Raji (cell line): Measurements from ENCODE around the gene BOLL.

Source experiments
- POLR2A ChIP-seq: IDR thresholded peaks from 2 replicates; pipeline ENCODE4 v1.6.1; 2011; ENCODE audit warnings: low read depth, low read length, control low read depth; ENCODE audit not compliant: insufficient read depth

BOLL gene

DNA sequence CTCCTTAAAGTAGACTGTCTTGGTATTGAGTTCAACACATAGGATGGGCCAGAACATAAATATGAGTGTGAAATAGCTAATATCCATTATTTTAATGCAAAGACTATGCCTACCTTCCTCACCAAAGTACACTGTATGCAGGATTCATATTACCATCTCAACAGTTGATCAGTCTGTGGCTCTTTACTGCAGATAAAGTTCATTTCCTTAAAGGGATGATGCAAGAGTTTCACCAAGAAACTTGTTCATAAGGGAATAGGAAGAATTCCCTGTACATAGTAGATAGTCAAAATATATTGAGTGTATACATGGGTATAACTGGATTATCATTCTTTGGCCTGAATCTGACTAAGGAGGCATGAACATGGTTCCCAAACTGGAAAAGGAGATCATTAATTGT, 44.9 kb downstream of the BOLL start:
- TF ChIP-seq POLR2A = no peak

DNA sequence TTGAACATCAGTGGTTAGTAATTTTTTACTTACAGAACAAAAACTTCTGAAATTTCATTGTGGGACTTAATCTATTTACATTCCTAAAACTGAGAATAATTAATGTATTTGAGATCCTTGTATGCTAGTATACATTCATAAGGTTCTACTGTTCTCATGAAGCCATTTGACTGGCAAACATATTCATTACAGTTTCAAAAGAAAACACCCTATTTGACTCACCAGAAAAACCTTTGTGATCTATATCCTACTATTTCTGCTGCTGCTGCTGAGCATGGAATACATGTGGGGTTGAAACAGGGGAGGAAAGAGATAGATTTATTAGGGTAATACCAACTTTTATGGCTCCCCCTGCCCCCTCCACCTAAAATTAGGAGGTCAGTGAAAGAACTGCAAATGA, 58.1 kb downstream of the BOLL start:
- no peak for TF ChIP-seq POLR2A

DNA sequence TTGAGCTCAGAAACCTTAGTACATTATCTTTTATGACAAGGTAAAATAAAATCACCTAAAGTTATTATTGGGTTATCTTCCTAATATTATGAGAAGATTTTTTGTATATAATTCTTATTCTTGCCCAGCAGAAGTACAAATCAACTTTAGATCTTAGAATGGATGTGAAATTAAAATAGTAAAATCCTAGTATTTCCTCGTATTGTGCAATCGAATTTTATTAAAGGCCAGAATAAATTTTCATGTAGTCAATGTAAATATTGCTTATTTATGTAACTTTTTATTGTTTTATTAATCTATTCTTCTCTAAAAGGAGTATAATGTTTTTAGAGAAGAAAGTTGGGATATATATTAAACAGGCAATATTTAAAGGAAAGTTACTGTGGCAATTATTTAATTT, 67.3 kb downstream of the BOLL start:
- TF ChIP-seq POLR2A = no peak

DNA sequence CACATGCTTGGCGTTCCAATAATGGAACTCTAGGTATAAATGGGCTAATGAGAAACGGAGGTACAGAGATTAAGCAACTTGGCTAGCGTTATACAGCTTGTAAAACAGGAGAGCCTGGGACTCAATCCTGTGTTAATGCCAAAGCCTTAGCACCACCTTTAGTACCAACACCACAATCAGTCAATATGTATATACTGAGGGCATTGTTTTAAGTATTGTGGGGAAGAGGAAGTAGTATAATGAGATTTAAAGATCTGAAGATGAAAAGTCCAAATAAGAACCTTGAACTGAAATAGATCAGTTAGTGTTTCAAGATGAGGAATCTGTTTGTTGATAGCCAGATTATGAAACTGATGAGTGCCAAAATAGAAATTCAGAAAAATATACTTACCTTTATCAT, 71.8 kb downstream of the BOLL start:
- no peak for TF ChIP-seq POLR2A

DNA sequence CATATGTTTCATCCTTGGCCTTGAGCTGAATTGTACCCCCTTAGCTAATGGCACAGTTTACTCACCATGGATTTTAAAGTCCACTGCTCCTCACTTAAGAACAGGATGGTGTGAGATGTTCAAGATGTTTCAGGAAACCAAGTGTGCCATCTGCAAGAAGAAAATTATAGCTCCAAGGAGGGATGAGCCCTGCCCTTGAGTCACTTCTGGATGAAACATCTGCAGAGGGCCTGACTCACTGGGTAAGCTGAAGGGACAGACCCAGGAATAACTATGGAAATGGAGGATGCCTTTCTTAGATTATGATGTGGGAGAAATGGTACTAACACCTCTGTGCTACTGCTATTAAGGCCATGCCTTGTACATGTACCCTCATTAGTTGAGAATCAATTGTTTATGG, 73.5 kb downstream of the BOLL start:
- TF ChIP-seq POLR2A = no peak

DNA sequence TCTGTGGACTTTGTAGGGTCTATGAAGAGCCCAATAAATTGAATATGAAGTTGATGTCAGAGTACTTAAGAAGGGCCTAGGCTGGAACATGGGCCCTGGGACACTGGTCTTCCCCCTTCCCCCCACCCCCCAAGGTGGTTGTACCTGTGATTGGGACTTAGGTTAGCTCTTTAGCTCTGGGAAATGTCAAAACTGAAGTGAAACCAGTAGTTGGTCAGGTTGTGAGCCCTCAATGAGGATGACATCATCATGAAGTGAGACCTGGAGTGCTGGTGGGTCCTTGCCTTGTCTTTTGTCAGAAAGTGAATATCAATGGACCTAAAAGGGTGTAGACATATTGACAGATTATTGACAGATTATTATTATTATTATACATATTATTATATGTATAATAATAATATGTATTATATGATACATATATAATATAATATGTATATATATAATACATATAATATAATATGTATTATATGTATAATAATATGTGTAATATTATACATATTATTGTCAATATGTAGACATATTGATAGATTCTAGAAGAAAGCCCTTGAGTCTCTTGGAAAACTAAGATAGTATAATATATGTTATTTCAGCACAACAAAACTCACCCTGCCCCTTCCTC, 74.6 kb downstream of the BOLL start:
- no peak for TF ChIP-seq POLR2A

DNA sequence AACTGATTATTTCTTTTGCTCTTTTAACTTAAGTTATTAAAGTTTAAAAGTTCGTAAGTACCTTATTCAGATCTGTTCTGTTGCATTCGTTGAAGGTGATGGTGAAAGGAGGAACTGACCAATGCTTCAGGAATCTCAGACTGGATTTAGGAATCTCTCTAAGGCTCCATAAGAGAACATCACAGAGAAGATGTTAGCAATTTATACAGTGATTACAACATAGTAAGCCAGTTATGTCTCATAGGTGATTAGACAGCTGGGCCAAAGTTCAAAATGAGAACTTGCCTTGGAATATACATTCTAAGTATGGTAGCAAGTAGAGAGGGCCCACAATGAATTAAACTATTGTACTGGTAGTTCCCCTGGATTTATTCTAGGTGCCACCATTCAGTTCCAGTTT, 76.8 kb downstream of the BOLL start:
- no peak for TF ChIP-seq POLR2A

DNA sequence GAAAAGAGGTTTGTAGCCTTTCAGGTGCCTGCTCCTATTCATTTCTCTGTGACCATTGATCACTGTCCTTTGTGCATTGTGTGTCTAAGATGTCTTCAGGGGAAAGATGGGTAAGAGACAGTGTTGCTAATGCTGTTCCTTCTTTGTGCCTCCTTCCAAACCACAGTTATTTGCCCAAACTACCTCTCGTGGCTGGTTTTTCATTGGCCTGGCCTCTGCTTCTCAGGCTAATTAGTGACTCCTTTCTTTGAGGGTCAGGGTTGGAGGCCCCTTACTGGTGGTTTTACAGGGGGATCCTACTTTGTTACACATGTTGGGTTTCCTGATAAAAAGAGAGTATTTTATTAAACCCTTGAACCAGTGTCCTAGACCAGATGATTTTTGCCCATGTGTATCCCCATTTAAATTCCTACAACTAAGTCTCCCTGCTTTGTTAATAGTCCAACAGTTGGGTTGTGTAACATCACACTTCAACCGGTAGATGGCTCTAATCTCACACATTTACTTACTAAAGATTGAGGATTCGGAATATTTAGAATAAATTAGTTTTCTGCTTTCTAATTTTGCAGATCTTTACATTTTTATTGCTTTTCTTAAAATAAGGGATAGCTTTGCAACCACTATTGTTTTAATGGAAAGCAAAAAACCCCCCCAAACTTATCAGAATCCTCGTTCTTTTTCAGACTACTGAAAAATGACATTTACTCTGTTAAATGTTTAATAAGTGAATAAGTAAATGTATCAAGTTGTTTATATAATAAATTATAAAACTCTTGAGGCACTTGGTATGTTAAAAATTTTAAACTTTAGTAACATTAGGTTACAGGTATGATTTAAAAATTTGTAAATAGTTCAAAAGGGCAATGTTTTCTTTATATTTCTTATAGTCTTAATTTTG, 77.6 kb downstream of the BOLL start:
- no peak for TF ChIP-seq POLR2A

DNA sequence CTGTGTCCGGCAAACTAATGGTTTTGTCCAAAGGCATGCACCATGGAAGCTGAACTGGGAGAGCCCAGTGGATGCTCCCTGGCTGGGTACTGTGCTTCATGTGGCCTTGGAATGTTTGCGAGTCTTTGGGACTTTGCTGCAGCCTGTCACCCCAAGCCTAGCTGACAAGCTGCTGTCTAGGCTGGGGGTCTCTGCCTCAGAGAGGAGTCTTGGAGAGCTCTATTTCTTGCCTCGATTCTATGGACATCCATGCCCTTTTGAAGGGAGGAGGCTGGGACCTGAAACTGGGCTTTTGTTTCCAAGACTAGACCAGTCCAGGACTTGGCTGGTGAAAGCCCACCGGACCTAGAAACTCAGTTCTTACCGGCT, 78.3 kb downstream of the BOLL start:
- TF ChIP-seq POLR2A = no peak

DNA sequence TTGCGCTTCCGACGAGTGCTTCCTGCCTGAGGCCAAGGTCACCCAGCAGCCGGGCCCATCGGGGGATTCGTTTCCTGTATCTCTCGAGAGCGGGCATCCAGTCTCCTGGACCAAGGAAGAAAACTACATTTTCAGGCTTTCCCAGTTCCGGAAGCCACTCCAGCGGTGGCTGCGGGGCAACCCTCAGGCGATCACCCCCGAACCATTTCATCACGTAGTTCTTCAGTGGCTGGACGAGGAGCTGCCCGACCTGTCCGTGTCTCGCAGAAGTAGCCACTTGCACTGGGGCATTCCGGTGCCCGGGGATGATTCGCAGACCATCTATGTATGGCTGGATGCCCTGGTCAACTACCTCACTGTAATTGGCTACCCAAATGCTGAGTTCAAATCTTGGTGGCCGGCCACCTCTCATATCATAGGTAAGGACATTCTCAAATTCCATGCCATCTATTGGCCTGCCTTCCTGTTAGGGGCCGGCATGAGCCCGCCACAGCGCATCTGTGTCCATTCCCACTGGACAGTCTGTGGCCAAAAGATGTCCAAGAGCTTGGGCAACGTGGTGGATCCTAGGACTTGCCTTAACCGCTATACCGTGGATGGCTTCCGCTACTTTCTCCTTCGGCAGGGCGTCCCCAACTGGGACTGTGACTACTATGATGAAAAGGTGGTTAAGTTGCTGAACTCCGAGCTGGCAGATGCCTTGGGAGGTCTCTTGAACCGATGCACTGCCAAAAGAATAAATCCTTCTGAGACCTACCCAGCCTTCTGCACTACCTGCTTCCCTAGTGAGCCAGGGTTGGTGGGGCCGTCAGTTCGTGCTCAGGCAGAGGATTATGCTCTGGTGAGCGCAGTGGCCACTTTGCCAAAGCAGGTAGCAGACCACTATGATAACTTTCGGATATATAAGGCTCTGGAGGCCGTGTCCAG, 78.9 kb downstream of the BOLL start:
- TF ChIP-seq POLR2A = no peak

DNA sequence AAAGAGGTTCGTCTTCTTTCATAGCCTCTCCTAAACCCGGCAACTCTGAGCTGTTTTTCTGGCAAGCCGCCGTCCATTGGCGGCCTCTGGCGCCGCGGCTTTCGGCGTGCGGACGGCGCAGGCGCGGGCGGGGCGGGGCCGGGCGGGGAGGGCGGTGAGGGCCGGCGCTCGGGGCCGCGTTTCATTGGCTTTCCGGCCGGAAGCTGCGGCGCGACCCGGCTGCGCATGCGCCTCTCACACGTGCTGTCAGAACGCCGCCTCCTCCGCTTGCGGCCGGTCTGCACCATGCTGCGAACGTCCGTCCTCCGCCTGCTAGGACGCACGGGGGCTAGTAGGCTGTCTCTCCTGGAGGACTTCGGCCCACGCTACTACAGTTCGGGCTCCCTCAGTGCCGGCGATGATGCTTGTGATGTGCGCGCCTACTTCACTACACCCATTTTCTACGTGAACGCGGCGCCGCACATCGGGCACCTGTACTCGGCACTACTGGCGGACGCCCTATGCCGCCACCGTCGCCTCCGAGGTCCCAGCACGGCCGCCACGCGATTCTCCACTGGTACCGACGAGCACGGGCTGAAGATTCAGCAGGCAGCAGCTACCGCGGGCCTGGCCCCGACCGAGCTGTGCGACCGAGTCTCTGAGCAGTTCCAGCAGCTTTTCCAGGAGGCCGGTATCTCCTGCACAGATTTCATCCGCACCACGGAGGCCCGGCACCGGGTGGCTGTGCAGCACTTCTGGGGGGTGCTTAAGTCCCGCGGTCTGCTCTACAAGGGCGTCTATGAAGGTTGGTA, 79.8 kb downstream of the BOLL start, which contains the start of gene MARS2:
Gene MARS2, plus strand, starts transcription at position 249 of the 791 bp plus-strand sequence. Its CDS starts 37 bp downstream, at position 286.
- peak; percentile 99 for TF ChIP-seq POLR2A

DNA sequence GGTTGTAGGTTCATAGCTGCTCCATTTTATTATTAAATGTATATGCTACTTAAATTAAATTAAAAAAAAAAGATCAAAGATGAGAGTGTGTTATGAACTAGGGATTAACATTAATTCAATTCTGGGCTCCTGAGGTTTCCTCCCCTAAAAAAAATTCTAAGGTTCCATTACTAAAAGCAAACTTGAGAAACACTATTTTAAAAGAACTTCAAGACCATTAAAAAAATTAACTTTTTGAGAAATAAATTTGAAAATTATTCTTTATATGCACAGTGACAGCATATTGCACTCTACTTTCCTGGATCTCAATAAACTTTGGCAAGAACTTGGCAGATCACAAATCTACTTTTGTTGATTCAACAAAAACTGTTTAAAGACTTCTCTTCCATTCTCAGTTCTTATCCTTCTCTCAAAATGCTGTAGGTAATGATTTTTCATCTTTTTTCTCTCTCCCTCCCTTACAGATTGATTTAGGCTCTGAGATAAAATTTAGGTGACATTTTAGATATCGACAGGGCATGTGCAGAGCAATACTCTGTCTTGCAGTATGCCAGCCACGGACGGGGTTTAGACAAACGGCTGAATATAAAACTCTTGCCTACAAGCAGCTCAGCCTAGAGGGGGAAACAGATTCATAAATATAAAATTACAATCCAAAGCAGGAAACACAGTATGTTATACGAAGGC, 80.5 kb downstream of the BOLL start:
- TF ChIP-seq POLR2A = no peak

DNA sequence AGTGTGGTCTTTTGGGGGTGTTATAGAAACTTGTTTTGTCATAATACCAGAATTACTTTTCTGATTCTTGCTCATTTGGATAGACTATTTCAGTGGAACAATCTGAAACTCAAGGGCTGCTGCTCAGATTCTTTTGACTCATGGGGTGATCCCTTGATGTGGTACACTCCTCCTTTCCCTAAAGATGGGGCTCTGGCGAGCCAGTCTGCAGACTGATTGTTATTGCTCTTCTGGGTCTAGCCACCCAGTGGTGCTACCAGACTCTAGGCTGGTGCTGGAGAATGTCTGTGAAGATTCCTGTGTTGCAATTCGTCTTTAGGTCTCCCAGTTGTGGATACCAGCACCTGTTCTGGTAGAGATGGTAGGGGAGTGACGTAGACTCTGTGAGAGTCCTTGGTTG, 84.2 kb downstream of the BOLL start:
- no peak for TF ChIP-seq POLR2A

DNA sequence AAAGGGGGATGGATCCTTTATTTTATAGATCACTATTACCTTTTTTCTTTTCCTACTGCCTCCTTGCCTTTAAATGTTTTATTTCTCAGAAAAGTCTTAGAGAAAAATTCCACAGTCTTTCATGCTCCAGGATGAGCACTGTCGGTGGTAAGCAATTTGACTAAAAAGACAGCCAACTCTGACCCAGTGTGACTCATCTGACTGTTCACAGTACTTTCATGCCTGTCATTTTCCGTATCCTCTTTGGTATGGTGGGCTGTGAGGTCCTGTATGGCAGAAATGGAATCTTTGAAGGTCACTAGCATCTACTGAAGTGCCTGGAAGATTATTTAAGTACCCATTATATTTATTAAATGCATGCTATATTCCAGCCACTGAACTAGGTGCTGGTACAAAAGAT, 107.6 kb downstream of the BOLL start:
- TF ChIP-seq POLR2A = no peak
